ENCODE results near the gene RHEX.

Gene RHEX

GRCh38 chr1:206052919-206053610 lies at the start of gene RHEX:
Gene RHEX (plus strand): TSS chr1:206053173. CDS start chr1:206097829, 44,656 bp downstream.
- DNase-seq, result peak; percentile 78

GRCh38 chr1:206003854-206004800 lies 48.8 kb upstream of the RHEX start:
- no peak for DNase-seq

- no peak for DNase-seq
These were observed 48.1 kb upstream of the RHEX start for GRCh38 chr1:206004826-206005225.

- no peak for DNase-seq
These were observed 47.7 kb upstream of the RHEX start for GRCh38 chr1:206005234-206005633.

- DNase-seq, result no peak
These were observed 47.2 kb upstream of the RHEX start for GRCh38 chr1:206005778-206006180.

- DNase-seq, result no peak
These were observed 46.0 kb upstream of the RHEX start for GRCh38 chr1:206006946-206007345.

- no peak for DNase-seq
These were observed 42.9 kb upstream of the RHEX start for GRCh38 chr1:206010060-206010459.

GRCh38 chr1:206011057-206011456 lies 41.9 kb upstream of the RHEX start:
- no peak for DNase-seq

GRCh38 chr1:206012086-206012859 lies 40.7 kb upstream of the RHEX start:
- peak; percentile 26 for DNase-seq

- DNase-seq, result no peak
These were observed 39.8 kb upstream of the RHEX start for GRCh38 chr1:206013026-206013795.

- no peak for DNase-seq
These were observed 38.4 kb upstream of the RHEX start for GRCh38 chr1:206014601-206015000.

- no peak for DNase-seq
These were observed 37.9 kb upstream of the RHEX start for GRCh38 chr1:206015071-206015470.

GRCh38 chr1:206020393-206021007 lies 32.5 kb upstream of the RHEX start:
- no peak for DNase-seq

- DNase-seq, result no peak
These were observed 31.9 kb upstream of the RHEX start for GRCh38 chr1:206021008-206021625.

GRCh38 chr1:206021626-206022365 lies 31.2 kb upstream of the RHEX start:
- DNase-seq, result no peak

- no peak for DNase-seq
These were observed 30.2 kb upstream of the RHEX start for GRCh38 chr1:206022766-206023165.

- DNase-seq, result no peak
These were observed 29.3 kb upstream of the RHEX start, which contains the start of gene CTSE for GRCh38 chr1:206023695-206024094. Gene CTSE (minus strand): TSS chr1:206023895. CDS start chr1:206023791, 104 bp downstream.

- no peak for DNase-seq
These were observed 27.6 kb upstream of the RHEX start for GRCh38 chr1:206025283-206025820.

GRCh38 chr1:206029484-206029883 lies 23.5 kb upstream of the RHEX start:
- no peak for DNase-seq

- DNase-seq, result no peak
These were observed 22.8 kb upstream of the RHEX start for GRCh38 chr1:206030191-206030590.
